Ramos (cell line): ENCODE measurements around the gene ARHGAP18.

ENCODE experiments used
- in situ Hi-C: fragments of 300-500 bp; cut with MboI; formaldehyde crosslinking; loops from one replicate; pipeline ENCODE4 v1.14.3; 2022; ENCODE audit warnings: low sequenced_read_pairs; ENCODE audit not compliant: unreplicated experiment

The ARHGAP18 gene, protein sequence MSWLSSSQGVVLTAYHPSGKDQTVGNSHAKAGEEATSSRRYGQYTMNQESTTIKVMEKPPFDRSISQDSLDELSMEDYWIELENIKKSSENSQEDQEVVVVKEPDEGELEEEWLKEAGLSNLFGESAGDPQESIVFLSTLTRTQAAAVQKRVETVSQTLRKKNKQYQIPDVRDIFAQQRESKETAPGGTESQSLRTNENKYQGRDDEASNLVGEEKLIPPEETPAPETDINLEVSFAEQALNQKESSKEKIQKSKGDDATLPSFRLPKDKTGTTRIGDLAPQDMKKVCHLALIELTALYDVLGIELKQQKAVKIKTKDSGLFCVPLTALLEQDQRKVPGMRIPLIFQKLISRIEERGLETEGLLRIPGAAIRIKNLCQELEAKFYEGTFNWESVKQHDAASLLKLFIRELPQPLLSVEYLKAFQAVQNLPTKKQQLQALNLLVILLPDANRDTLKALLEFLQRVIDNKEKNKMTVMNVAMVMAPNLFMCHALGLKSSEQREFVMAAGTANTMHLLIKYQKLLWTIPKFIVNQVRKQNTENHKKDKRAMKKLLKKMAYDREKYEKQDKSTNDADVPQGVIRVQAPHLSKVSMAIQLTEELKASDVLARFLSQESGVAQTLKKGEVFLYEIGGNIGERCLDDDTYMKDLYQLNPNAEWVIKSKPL

DNA sequence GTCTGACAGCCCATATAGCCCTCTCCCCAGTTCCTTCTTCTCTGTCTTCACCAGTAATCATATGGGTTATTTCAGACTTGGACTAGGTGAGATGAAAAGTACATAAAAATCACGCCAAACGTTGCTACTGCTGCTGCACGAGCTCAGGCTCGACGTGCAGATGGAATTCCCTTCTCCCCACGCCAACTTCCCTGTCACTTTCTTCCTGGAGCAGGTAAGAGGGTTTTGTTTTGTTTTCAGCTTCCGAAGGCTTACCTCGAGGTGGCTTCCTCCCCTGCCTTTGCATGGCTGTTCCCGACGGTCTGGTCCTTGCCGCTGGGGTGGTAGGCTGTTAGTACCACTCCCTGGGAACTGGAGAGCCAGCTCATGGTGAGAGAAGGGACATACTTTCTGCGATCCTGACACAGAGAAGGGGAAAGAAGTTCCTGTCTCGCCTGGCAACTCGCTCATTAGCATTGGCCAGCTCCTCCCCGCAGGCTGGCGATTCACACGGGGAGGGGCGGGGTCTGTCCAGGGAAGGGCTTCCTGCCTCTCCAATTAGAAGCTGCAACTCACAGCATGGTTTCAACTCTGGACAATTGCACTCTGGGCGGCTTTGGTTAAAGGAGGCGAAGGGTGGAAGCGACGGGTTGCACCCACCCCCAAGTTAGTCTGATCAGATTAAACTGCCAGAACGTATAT, at the start of gene ARHGAP18:
Gene ARHGAP18 (minus strand): TSS at position 409 of the 681 bp plus-strand sequence. CDS start 41 bp downstream, at position 368.
- in situ Hi-C loops: no loop called here

DNA sequence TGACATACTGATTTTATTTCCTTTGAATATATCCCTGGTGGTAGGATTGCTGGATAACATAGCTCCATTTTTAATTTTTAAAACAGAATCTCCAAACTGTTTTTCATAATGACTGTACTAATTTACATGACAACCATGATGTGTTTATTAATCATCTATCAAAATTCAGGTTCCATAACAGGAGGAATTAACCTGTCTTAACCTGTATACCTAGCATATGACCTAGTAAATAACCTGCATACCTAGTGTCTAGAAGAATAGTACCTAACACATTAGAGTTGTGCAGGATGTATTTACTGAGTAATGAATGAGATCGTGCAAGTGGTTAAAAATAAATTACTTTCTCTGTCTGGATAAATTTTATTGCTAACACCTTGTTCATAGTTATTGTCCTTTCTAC, 45.8 kb upstream of the ARHGAP18 start:
- in situ Hi-C loops: no loop called here

DNA sequence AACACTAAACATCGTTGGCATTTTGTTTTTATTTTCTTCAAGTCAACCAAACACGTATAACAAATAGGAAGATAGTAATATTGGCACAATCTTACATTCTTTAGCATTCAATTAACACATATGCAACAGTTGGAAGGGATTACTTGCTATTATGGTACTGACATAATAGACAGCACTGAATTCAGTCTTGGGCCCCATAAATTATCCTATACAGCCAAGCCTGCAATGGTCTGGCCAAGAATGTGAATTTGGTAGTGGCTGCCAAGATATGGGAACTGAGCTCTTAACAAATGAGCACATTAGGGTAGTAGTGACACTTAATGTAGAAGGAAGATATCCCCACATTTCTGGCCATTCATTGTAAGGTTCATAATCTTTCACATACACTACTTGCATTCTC, 44.8 kb upstream of the ARHGAP18 start:
- in situ Hi-C loops: no loop called here

DNA sequence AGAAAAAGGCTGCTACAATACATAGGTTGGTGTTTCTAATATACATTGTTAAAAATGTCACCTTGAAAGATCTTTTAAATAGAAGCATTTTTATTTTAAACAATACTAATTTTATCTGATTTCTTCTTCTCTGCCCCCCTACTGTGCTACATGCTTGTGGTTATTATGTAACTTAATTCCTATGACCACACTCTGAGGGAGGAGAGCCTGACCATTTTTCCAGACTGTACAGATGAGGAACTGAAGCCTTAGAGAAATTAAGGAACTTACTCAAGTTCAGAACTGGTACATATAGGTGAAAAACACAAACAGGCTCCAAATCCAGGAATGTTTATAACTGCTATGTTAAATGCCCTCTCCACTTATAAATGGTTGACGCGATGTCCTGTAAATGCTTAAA, 43.4 kb upstream of the ARHGAP18 start:
- in situ Hi-C loops: no loop called here

DNA sequence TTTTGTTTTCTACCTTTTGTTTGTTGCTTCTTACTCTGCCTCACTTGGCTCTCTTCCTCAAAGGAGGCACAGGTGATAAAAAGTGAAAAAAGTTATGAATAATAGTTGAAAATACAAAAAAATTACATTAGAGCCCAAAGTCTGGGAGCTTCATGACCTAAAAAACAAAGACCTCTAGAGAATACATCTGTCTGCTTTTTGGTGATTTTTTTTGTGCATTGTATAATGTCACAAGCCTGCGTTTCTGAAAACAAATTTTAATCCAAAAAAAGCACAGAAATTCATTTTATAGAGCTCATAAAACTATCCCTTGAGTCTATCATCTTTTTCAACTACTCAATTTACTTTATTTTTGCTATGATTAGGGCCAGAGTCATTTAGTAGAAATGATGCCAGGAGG, 41.4 kb upstream of the ARHGAP18 start:
- in situ Hi-C loops: no loop called here

DNA sequence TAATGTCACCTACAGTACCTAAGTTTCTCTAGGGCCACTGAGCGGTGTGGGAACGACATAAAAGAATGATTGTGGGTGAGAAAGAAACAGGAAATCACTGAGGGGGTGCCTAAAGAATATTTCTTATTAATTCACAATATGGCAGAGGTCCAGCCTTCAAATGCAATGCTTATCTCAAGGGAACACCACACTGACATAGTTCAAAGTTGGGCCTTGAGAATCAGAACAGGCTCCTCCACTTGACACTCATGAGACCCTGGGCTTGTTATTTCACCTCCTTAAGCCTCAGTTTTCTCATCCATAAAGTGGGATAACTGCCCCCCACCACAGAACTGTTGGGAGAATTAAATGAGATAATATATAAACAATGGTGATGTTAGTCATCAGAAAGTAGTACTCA, 40.4 kb upstream of the ARHGAP18 start:
- in situ Hi-C loops: no loop called here

DNA sequence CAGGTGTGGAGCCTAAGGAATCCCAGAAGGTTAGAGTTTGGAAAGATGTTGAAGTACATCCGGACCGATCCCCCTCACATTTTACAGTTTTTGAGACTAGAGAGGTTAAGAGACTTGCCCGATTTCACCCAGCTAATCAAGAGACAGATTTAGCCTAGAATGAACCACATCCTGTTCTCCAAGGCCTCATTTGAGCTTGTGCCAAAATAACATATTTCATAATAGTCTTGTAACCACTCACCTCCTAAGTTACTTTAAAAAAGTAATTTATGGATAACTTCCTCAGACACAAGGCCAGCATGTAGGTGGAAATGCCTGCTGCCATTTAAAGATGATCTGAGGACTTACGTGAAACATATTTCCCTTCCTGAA, 39.8 kb upstream of the ARHGAP18 start:
- in situ Hi-C loops: loop anchor here (10.0 kb wide), 1 partner anchor 155 kb away; no protein-coding TSS in a partner anchor

DNA sequence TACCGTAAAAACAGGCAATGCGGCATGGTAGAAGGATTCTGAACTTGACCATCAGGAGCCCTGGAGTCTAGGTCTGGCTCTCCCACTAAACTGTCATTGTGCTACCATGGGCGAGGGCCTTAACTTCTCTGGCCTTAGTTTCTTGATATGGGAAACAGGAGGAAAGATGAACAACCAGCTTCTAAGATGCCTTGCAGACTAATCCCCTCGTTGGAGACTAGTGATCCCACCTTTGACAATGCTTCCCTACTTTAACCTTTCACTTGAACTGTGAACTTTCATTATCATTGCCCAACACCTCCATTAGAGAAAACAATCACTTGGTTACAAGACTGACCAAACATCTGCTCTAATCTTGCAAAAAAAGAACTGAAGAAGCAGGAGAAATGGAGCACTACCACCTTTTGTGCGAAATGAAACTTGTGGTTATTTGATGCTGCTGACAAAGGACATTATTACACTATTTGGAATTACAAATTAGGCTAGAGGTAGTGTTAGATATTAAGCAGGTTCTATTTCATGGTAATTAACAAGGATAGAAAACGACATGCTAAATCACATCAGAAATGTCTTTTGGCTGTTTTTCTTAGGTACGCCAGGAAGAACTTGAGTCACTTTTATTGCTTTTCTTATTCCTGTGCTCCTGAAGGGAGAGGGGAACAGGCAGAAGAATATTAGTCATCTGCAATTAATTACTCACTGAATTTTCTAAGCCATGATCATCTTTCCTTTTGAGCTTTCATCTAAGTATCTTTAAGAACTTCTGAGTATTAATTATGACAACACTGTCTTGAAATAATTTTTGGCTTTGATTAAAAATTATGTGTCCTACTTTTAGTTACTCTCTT, 39.1 kb upstream of the ARHGAP18 start:
- in situ Hi-C loops: loop anchor here (10.0 kb wide), 1 partner anchor 154 kb away; no protein-coding TSS in a partner anchor

DNA sequence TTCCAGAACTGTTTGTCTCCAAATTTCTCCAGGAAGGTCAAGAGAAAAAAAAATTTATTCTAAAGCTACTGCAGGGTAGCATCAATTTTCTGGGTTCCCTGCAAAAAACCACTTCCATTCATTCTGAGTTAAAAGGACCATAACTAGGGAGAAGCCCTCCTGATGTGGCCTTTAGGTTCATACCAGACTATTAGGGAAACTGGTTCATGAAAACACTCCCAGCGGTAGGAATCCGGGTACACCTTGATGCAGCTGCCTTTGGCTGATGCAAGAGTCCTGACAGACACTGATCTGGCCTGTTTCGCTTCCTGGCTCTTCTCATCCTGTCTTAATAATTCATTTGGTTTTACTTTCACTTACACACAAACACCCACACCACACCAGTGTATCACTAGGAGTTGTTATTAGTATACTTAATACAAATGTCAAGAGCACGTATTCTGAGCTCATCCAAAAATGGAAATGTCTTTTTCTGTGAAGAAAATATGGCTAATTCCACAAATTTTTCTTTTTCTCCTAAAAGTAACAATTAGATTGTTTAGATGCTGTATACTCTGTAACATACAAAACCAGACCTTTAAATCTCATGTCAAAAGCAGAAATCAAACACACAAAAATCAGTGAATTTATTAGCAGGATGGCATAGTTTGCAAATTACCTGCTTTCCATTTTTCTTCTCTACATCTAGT, 38.4 kb upstream of the ARHGAP18 start:
- in situ Hi-C loops: loop anchor here (10.0 kb wide), 1 partner anchor 154 kb away; no protein-coding TSS in a partner anchor

DNA sequence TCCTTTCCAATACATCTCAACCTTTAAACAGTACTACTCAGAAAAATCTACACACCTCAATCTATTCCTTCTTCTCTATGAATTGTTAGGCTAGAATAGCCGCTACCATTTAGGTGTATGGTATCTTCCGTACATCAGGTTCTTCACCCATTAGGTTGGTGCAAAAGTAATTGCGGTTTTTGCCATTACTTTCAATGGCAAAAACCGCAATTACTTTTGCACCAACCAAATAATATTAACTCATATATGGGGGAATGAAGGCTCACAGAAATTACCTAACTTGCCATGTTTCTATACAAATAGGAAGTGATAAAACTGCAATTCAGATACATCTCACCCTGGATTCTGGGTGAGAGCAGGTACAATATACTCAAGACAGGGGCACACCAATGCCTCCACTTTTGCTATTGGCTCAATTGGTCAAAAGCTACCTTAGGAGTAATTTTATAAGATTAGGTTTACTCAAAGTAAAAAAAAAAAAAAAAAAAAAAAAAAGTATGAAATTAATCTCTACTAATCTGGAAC, 37.7 kb upstream of the ARHGAP18 start:
- in situ Hi-C loops: loop anchor here (10.0 kb wide), 1 partner anchor 153 kb away; no protein-coding TSS in a partner anchor

DNA sequence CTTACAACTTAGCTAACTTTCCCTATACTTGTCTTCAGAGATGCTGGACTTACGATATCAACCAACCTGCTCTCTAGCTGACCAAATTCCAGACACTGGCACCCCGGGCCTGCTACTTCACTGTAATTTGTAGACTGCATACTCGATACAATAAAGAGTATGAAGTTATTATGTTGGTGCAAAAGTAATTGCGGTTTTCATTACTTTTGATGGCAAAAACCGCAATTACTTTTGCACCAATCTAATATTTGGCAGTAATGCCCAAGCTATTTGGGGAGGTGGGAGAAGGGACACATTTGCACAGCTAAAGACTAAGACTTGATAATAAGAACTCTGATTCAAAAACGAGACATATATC, 34.9 kb upstream of the ARHGAP18 start:
- in situ Hi-C loops: loop anchor here (10.0 kb wide), 1 partner anchor 150 kb away; no protein-coding TSS in a partner anchor

DNA sequence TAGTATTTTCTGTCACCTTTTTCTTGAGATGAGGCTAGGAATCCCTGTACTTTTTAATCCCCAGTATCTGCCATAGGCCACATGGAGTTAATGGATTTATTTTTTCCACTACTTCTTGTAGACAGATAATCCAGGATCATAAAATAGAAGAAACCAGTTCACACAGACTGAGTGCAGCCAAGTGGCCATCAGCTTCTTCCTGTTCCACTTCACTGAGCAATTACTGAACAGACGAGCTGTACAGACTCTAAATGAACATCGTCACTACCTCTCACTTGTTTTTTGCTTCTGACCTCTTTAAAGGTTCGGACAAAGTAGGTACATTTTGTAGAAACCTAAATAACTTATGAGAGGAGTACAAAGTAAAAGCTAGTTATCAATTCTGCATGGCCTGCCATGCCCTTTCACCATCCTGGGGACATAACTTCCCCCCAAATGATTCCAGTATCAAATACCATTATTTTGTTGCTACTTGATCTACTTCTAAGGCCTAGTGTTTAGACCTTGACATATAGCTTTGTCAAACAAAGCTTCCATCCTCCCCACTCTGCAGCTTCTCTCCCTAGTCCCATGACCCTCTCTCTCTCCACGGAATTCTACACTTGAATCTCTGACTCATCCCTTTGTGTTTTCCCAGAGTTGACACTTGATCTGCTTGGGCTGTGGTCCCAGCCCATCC, 34.4 kb upstream of the ARHGAP18 start:
- in situ Hi-C loops: loop anchor here (10.0 kb wide), 1 partner anchor 150 kb away; no protein-coding TSS in a partner anchor

DNA sequence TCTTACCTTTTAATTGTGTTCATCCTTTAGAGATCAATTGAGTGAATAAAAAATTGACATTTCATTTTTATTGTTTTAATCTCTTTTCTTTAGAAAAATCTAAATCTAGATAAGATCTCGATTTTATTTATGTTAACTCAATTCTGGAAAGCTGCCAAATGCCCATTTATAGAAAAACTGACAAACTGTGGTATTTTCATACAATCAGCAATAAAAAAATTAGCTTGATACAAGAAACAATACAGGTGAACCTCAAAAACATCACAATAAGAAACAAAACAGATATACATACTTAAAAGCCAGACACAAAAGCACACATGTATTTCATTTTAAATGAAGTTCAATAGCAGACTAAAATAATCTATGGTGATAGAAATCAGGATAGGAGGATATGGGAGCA, 30.0 kb upstream of the ARHGAP18 start:
- in situ Hi-C loops: loop anchor here (10.0 kb wide), 1 partner anchor 145 kb away; no protein-coding TSS in a partner anchor

DNA sequence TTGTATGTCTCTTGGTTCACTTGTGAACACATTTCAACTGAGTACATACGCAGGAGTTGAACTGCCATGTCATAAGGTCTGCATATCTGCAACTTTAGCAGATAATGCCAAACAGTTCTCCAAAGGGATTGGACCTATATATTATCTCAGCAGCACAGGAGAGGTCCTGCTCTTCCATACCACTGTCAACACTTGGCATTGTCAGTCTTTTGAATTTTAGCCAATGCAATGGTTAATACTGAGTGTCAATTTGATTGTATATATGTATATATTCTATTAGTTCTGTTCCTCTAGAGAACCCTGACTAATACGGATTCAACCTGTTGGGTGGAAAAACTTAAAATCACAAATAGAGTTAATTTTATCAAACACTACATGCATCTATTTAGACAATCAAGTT, 26.1 kb upstream of the ARHGAP18 start:
- in situ Hi-C loops: no loop called here

DNA sequence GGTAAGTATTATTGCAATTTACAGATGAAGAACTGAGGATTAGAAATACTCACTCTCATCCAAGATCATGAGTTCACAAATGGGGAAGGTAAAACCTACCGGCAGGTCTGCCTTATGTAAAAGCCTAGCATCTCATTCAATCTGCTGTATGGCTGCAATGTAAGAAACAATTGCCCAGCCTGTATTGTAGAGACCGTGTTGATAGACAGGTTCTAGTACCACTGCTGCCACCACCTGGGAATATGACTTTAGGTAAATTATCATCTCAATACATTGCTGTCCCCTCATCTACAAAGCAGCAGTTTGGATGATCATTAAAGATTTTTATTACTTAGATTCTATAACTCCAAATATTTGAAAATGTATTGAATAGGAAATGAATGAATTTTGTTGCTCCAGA, 23.3 kb upstream of the ARHGAP18 start:
- in situ Hi-C loops: no loop called here

DNA sequence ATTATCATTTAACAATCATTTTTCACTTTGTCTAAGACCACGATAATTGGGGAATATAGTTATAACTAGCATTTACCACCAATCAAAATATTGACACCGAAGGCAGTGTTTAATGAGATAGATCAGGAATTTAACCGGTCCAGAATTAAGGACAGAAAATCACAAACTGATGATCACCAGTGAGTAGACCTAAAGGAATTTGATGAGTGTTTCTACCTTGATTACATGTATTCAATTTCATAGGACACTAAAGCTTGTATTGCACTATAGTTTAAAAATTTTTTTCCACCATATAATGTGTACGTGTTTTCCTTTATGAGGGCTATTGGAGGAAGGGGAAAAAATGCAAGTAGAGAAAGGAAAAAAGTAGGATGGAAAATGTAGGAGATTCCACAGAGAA, 22.6 kb upstream of the ARHGAP18 start:
- in situ Hi-C loops: no loop called here

DNA sequence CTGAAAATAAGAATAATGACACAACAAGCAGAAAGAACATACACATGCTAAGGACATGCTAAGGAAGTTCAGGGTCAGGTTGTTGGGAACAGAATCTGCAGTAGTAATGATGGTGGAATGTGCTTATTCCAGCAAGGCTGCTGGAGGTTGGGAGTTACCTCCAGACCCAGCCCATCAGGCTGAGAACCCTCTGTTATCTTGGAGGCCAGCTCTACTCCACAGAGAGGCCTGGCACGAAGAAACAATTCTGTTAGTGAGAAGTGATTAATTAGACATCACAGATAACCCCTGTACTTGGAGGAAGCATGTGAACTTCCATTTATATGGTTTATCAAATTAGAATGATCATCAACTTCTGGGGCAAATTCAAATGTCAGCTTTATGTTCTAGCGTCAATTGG, 22.1 kb upstream of the ARHGAP18 start:
- in situ Hi-C loops: no loop called here

DNA sequence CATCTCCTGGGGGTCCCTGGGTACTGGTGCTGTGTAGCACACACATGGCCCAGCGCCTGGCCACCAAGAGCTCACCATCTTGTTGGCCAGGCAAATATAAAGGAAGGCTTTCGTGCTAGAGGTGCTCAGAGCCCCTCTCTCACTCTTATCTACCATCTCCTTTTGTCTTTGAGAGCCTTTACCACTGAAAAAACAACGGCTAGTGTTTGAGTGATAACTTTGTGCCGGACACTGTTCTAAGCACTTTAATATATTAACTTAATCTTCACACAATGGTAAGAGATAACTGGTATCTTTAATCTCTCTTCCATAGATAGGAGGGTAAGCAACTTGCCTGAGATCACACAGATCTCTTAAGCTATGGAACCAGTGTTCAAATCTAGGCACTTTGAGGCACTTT, 21.5 kb upstream of the ARHGAP18 start:
- in situ Hi-C loops: no loop called here
